ENCODE results near the gene PODXL.

Gene PODXL

GRCh38 chr7:131600085-131600881 lies 43.9 kb upstream of the PODXL start:
- DNase-seq, result no peak
- H3K27ac ChIP-seq (ENCODE audit: insufficient read depth in 1 of 2, low read depth in 1 of 2, low read length in 2 of 2, poor library complexity in 1 of 2, severe bottlenecking in 2 of 2), result no peak overlapping the region
- POLR2A ChIA-PET, result no interaction called here
- H3K4me3 ChIP-seq (ENCODE audit: control insufficient read depth in 1 of 7, extremely low read depth in 1 of 7, insufficient read depth in 4 of 7, low read depth in 2 of 7, low read length in 6 of 7), result no peak overlapping the region
- no peaks in the 10 kb centered on the region for H3K9me3 ChIP-seq (ENCODE audit: control extremely low read depth in 1 of 5, control insufficient read depth in 4 of 5, insufficient read depth in 2 of 5, low read depth in 1 of 5, low read length in 4 of 5)
- no peaks in the 10 kb centered on the region for H3K4me1 ChIP-seq (ENCODE audit: control extremely low read depth in 1 of 4, control insufficient read depth in 4 of 4, insufficient read depth in 4 of 4, low read length in 3 of 4)
- no peaks in the 10 kb centered on the region for H3K36me3 ChIP-seq (ENCODE audit: control insufficient read depth in 4 of 4, insufficient read depth in 4 of 4, low read length in 3 of 4)
- peaks cover 0 to 20% (median 5%) of the 10 kb centered on the region in 5 experiments for H3K27me3 ChIP-seq (replicated peaks in 2 of 5; ENCODE audit: control insufficient read depth in 4 of 5, insufficient read depth in 5 of 5, low read length in 4 of 5)
- CTCF ChIA-PET, result no interaction called here
- 98% methylated on average over 9 of the region's 11 CpGs for WGBS (ENCODE audit: insufficient coverage)

- Histone ChIP-seq H3K36me3 (ENCODE audit: control insufficient read depth in 4 of 4, insufficient read depth in 4 of 4, low read length in 3 of 4) (no peaks in the 10 kb centered on the region), H3K4me1 (ENCODE audit: control extremely low read depth in 1 of 4, control insufficient read depth in 4 of 4, insufficient read depth in 4 of 4, low read length in 3 of 4) (no peaks in the 10 kb centered on the region), H3K27ac (ENCODE audit: insufficient read depth in 1 of 2, low read depth in 1 of 2, low read length in 2 of 2, poor library complexity in 1 of 2, severe bottlenecking in 2 of 2) (no peak overlapping the region), H3K4me3 (ENCODE audit: control insufficient read depth in 1 of 7, extremely low read depth in 1 of 7, insufficient read depth in 4 of 7, low read depth in 2 of 7, low read length in 6 of 7) (no peak overlapping the region), H3K9me3 (ENCODE audit: control extremely low read depth in 1 of 5, control insufficient read depth in 4 of 5, insufficient read depth in 2 of 5, low read depth in 1 of 5, low read length in 4 of 5) (no peaks in the 10 kb centered on the region), H3K27me3 (replicated peaks in 2 of 5; ENCODE audit: control insufficient read depth in 4 of 5, insufficient read depth in 5 of 5, low read length in 4 of 5) (peaks cover 0 to 2% (median 0%) of the 10 kb centered on the region in 5 experiments)
- ChIA-PET POLR2A (no interaction called here), CTCF (no interaction called here)
- no peak for DNase-seq
- WGBS (ENCODE audit: insufficient coverage), result 97% methylated on average over 6 of the region's 6 CpGs
These were observed 40.4 kb upstream of the PODXL start for GRCh38 chr7:131596785-131597184.

GRCh38 chr7:131595699-131596098 lies 39.3 kb upstream of the PODXL start:
- CTCF ChIA-PET, result interaction anchor here (0.6 kb wide), 1 partner anchor 19 kb away, joined by 3 read pairs; no protein-coding TSS in a partner anchor
- Histone ChIP-seq H3K9me3 (ENCODE audit: control extremely low read depth in 1 of 5, control insufficient read depth in 4 of 5, insufficient read depth in 2 of 5, low read depth in 1 of 5, low read length in 4 of 5) (no peaks in the 10 kb centered on the region), H3K27ac (ENCODE audit: insufficient read depth in 1 of 2, low read depth in 1 of 2, low read length in 2 of 2, poor library complexity in 1 of 2, severe bottlenecking in 2 of 2) (no peak overlapping the region), H3K36me3 (ENCODE audit: control insufficient read depth in 4 of 4, insufficient read depth in 4 of 4, low read length in 3 of 4) (no peaks in the 10 kb centered on the region), H3K4me1 (ENCODE audit: control extremely low read depth in 1 of 4, control insufficient read depth in 4 of 4, insufficient read depth in 4 of 4, low read length in 3 of 4) (no peaks in the 10 kb centered on the region), H3K4me3 (ENCODE audit: control insufficient read depth in 1 of 7, extremely low read depth in 1 of 7, insufficient read depth in 4 of 7, low read depth in 2 of 7, low read length in 6 of 7) (no peak overlapping the region), H3K27me3 (replicated peaks in 2 of 5; ENCODE audit: control insufficient read depth in 4 of 5, insufficient read depth in 5 of 5, low read length in 4 of 5) (peaks cover 0 to under 1% (median 0%) of the 10 kb centered on the region in 5 experiments)
- no CpG with 5 or more reads among the region's 4 CpGs for WGBS (ENCODE audit: insufficient coverage)
- no peak for DNase-seq
- POLR2A ChIA-PET, result no interaction called here

GRCh38 chr7:131591687-131592319 lies 35.4 kb upstream of the PODXL start:
- Histone ChIP-seq H3K27ac (ENCODE audit: insufficient read depth in 1 of 2, low read depth in 1 of 2, low read length in 2 of 2, poor library complexity in 1 of 2, severe bottlenecking in 2 of 2) (no peak overlapping the region), H3K36me3 (ENCODE audit: control insufficient read depth in 4 of 4, insufficient read depth in 4 of 4, low read length in 3 of 4) (no peaks in the 10 kb centered on the region), H3K27me3 (replicated peaks in 2 of 5; ENCODE audit: control insufficient read depth in 4 of 5, insufficient read depth in 5 of 5, low read length in 4 of 5) (no peaks in the 10 kb centered on the region), H3K4me3 (ENCODE audit: control insufficient read depth in 1 of 7, extremely low read depth in 1 of 7, insufficient read depth in 4 of 7, low read depth in 2 of 7, low read length in 6 of 7) (no peak overlapping the region), H3K9me3 (ENCODE audit: control extremely low read depth in 1 of 5, control insufficient read depth in 4 of 5, insufficient read depth in 2 of 5, low read depth in 1 of 5, low read length in 4 of 5) (no peaks in the 10 kb centered on the region), H3K4me1 (ENCODE audit: control extremely low read depth in 1 of 4, control insufficient read depth in 4 of 4, insufficient read depth in 4 of 4, low read length in 3 of 4) (no peaks in the 10 kb centered on the region)
- ChIA-PET POLR2A (no interaction called here), CTCF (no interaction called here)
- WGBS (ENCODE audit: insufficient coverage), result 81% methylated on average over 8 of the region's 10 CpGs
- DNase-seq, result no peak

- ChIA-PET CTCF (no interaction called here), POLR2A (no interaction called here)
- Histone ChIP-seq H3K4me1 (ENCODE audit: control extremely low read depth in 1 of 4, control insufficient read depth in 4 of 4, insufficient read depth in 4 of 4, low read length in 3 of 4) (no peaks in the 10 kb centered on the region), H3K27me3 (replicated peaks in 2 of 5; ENCODE audit: control insufficient read depth in 4 of 5, insufficient read depth in 5 of 5, low read length in 4 of 5) (no peaks in the 10 kb centered on the region), H3K4me3 (ENCODE audit: control insufficient read depth in 1 of 7, extremely low read depth in 1 of 7, insufficient read depth in 4 of 7, low read depth in 2 of 7, low read length in 6 of 7) (no peak overlapping the region), H3K27ac (ENCODE audit: insufficient read depth in 1 of 2, low read depth in 1 of 2, low read length in 2 of 2, poor library complexity in 1 of 2, severe bottlenecking in 2 of 2) (no peak overlapping the region), H3K9me3 (ENCODE audit: control extremely low read depth in 1 of 5, control insufficient read depth in 4 of 5, insufficient read depth in 2 of 5, low read depth in 1 of 5, low read length in 4 of 5) (no peaks in the 10 kb centered on the region), H3K36me3 (ENCODE audit: control insufficient read depth in 4 of 4, insufficient read depth in 4 of 4, low read length in 3 of 4) (no peaks in the 10 kb centered on the region)
- no peak for DNase-seq
- 85% methylated on average over 7 of the region's 9 CpGs for WGBS (ENCODE audit: insufficient coverage)
These were observed 31.0 kb upstream of the PODXL start for GRCh38 chr7:131587315-131587923.

GRCh38 chr7:131586759-131587158 lies 30.3 kb upstream of the PODXL start:
- WGBS (ENCODE audit: insufficient coverage), result 100% methylated on average over 1 of the region's 3 CpGs
- ChIA-PET CTCF (interaction anchor here (1.1 kb wide), 1 partner anchor 15 kb away, joined by 3 read pairs; no protein-coding TSS in a partner anchor), POLR2A (no interaction called here)
- H3K36me3 ChIP-seq (ENCODE audit: control insufficient read depth in 4 of 4, insufficient read depth in 4 of 4, low read length in 3 of 4), result no peaks in the 10 kb centered on the region
- no peaks in the 10 kb centered on the region for H3K9me3 ChIP-seq (ENCODE audit: control extremely low read depth in 1 of 5, control insufficient read depth in 4 of 5, insufficient read depth in 2 of 5, low read depth in 1 of 5, low read length in 4 of 5)
- no peaks in the 10 kb centered on the region for H3K4me1 ChIP-seq (ENCODE audit: control extremely low read depth in 1 of 4, control insufficient read depth in 4 of 4, insufficient read depth in 4 of 4, low read length in 3 of 4)
- DNase-seq, result no peak
- H3K27ac ChIP-seq (ENCODE audit: insufficient read depth in 1 of 2, low read depth in 1 of 2, low read length in 2 of 2, poor library complexity in 1 of 2, severe bottlenecking in 2 of 2), result no peak overlapping the region
- H3K4me3 ChIP-seq (ENCODE audit: control insufficient read depth in 1 of 7, extremely low read depth in 1 of 7, insufficient read depth in 4 of 7, low read depth in 2 of 7, low read length in 6 of 7), result no peak overlapping the region
- H3K27me3 ChIP-seq (replicated peaks in 2 of 5; ENCODE audit: control insufficient read depth in 4 of 5, insufficient read depth in 5 of 5, low read length in 4 of 5), result no peaks in the 10 kb centered on the region

GRCh38 chr7:131586259-131586658 lies 29.8 kb upstream of the PODXL start:
- no peaks in the 10 kb centered on the region for H3K4me1 ChIP-seq (ENCODE audit: control extremely low read depth in 1 of 4, control insufficient read depth in 4 of 4, insufficient read depth in 4 of 4, low read length in 3 of 4)
- WGBS (ENCODE audit: insufficient coverage), result 63% methylated on average over 5 of the region's 5 CpGs
- H3K4me3 ChIP-seq (ENCODE audit: control insufficient read depth in 1 of 7, extremely low read depth in 1 of 7, insufficient read depth in 4 of 7, low read depth in 2 of 7, low read length in 6 of 7), result no peak overlapping the region
- H3K36me3 ChIP-seq (ENCODE audit: control insufficient read depth in 4 of 4, insufficient read depth in 4 of 4, low read length in 3 of 4), result no peaks in the 10 kb centered on the region
- no peaks in the 10 kb centered on the region for H3K27me3 ChIP-seq (replicated peaks in 2 of 5; ENCODE audit: control insufficient read depth in 4 of 5, insufficient read depth in 5 of 5, low read length in 4 of 5)
- no peaks in the 10 kb centered on the region for H3K9me3 ChIP-seq (ENCODE audit: control extremely low read depth in 1 of 5, control insufficient read depth in 4 of 5, insufficient read depth in 2 of 5, low read depth in 1 of 5, low read length in 4 of 5)
- no peak overlapping the region for H3K27ac ChIP-seq (ENCODE audit: insufficient read depth in 1 of 2, low read depth in 1 of 2, low read length in 2 of 2, poor library complexity in 1 of 2, severe bottlenecking in 2 of 2)
- ChIA-PET CTCF (interaction anchor here (1.1 kb wide), 1 partner anchor 16 kb away, joined by 3 read pairs; no protein-coding TSS in a partner anchor), POLR2A (no interaction called here)
- DNase-seq, result peak in 2 of 3 donors; percentile 8 to 13

Measured in common myeloid progenitor, CD34-positive (primary cell).